Bronchial epithelial cell (primary cell): ENCODE results near the gene TOM1L2. TPM values are rescaled to one million over a fixed set of nuclear protein-coding genes. Genes with fewer than 3 reads are reported as not detected.

ENCODE experiments used
- DNase-seq: peaks from one replicate; pipeline ENCODE4 v3.0.0-alpha.2; 2010; ENCODE audit warnings: low read depth
- FAIRE-seq: peaks from 2 replicates; lab custom pipeline; 2011; peaks lifted over from hg19 to GRCh38; lab: Jason Lieb, UNC
- H3K27me3 ChIP-seq: 2 replicates; pipeline ENCODE4 v1.5.1; 2011; ENCODE audit warnings: low read length; ENCODE audit not compliant: control insufficient read depth, insufficient read depth
- H3K36me3 ChIP-seq: 2 replicates; pipeline ENCODE4 v1.5.1; 2011; ENCODE audit warnings: low read length; ENCODE audit not compliant: control insufficient read depth, insufficient read depth
- H3K4me3 ChIP-seq: 2 replicates; pipeline ENCODE4 v1.5.1; 2011; ENCODE audit warnings: mild to moderate bottlenecking, low read depth, low read length, control low read depth
- total RNA-seq: library from RNA; depleted of rRNA; stranded (reverse); fragments of >200 nt; gene quantifications from 2 replicates; pipeline ENCODE4 v1.2.1, GENCODE V29; 2014
- TF ChIP-seq, protein P1 (sequence below): IDR thresholded peaks from 2 replicates; pipeline ENCODE4 v1.5.1; 2011; ENCODE audit warnings: mild to moderate bottlenecking, moderate library complexity, low read length, control low read depth, inconsistent platforms; ENCODE audit not compliant: insufficient read depth, severe bottlenecking

Gene TOM1L2
- total RNA-seq, 1 donor from 2014 or later: 12.4 TPM

DNA sequence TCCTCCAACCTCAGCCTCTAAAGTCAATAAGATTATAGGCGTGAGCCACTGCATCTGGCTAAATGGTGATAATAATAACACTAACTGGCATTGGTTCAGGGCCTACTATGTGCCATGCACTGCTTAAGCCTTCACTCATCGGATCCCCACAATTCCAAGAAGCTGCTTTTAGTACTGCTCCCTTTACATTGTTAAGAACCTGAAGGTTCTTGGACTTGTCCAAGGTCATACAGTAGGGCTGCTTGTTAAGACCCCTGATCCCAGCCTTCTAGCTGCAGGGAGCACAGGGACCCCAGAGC lies 142.0 kb downstream of the TOM1L2 start:
- TF ChIP-seq, protein P1, sequence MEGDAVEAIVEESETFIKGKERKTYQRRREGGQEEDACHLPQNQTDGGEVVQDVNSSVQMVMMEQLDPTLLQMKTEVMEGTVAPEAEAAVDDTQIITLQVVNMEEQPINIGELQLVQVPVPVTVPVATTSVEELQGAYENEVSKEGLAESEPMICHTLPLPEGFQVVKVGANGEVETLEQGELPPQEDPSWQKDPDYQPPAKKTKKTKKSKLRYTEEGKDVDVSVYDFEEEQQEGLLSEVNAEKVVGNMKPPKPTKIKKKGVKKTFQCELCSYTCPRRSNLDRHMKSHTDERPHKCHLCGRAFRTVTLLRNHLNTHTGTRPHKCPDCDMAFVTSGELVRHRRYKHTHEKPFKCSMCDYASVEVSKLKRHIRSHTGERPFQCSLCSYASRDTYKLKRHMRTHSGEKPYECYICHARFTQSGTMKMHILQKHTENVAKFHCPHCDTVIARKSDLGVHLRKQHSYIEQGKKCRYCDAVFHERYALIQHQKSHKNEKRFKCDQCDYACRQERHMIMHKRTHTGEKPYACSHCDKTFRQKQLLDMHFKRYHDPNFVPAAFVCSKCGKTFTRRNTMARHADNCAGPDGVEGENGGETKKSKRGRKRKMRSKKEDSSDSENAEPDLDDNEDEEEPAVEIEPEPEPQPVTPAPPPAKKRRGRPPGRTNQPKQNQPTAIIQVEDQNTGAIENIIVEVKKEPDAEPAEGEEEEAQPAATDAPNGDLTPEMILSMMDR: no peak
- DNase-seq (no peak), FAIRE-seq (no peak)
- H3K4me3 ChIP-seq: no peak overlapping the region
- peaks cover 29% of the 10 kb centered on the region for H3K36me3 ChIP-seq
- H3K27me3 ChIP-seq: no peaks in the 10 kb centered on the region

DNA sequence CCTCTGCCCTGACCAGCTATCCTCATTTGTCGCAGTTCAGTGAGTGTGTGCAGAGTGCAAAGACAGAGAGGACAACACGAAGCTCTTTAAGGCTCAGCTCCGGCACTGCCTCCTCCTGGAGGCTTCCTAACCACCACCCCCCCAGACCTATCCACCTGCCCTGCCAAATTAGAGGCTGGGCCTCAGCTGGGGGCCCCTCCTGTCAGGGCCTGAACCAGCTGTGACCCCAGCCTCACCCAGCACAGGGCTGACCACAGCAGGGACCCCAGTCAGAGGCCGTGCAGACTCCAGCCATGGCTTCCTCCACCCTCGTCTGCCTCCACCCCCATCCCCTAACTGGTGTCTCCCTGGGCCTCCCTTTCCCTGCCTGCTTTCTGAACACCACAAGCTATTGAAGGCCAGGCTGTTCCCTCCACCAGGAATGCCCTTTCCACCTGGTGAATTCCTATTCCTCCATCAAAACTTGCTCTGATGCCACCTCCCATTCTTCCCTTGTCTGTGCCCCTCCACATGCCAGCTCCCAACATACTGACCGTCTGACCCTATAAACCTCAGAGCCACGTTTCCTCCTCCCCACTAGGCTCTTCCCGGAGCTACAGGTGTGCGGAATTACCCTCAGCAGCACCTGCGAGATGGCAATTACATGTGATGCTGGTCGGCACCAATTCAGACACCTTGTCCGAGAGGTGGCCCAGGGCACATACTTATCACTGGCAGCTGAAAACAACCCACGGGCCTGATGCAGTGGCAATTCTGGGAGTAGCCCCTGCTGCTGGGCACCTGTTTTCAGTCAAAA lies 144.2 kb downstream of the TOM1L2 start:
- Histone ChIP-seq H3K4me3 (no peak overlapping the region), H3K27me3 (no peaks in the 10 kb centered on the region), H3K36me3 (peaks cover 26% of the 10 kb centered on the region)
- TF ChIP-seq, protein P1: no peak
- DNase-seq: no peak
- FAIRE-seq: no peak

DNA sequence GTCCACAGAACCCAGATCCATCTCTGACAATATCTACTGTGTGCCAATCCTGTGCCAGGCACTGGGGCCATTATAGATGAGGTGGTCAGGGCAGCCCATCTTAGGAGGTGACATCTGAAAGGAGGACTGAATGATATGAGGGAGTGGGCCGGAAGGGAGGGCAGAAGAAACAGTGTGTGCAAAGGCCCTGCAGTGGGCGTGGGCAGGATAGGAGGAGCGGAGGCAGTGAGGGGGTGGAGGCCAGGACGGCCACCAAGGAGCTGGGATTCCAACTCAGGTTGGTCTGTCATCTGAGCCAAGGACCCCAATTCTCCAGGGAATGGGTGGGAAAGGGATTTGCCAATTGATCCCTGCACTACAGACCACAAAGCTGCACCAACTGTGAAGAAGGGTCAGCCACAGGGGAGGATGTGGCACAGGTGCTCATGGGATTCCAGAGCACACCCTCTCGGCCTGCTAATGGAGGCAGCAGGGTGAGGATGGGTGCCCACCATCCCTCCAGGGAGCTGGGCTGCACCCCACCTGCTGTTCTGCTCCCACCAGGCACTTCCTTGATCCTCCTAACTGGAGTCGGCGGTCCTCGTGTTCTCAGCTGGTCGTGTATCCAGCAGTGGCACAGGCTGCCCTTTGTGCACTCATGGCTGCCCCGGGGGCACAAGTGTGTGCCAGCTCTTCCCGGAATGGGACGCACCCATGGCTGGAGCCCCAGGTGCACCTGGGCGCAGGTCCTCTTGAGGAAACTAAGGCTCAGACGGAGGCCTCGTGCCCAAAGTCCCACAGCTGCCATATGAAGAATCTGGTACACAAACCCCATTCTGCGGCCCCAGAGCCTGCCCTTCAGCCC lies 145.0 kb downstream of the TOM1L2 start:
- H3K27me3 ChIP-seq: no peaks in the 10 kb centered on the region
- TF ChIP-seq, protein P1: no peak
- no peak overlapping the region for H3K4me3 ChIP-seq
- DNase-seq (no peak), FAIRE-seq (no peak)
- H3K36me3 ChIP-seq: peaks cover 27% of the 10 kb centered on the region

DNA sequence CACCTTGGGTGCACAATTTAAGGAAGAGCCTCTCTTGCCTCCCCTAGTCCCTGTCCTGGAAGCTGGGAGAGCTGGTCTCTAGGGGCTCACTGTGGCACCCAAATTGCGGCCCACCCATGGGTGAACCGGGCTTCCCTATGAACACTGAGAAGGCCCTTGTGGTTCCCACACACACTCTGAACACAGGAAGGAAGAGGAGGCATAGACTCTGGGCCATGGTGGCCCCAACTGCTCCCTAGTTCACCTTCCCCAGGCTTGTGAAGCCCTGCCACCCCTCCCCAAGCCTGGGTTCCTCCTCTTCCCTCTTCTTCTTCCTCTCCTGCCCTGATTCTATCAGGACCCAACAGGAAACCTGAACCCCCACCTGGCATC lies 145.9 kb downstream of the TOM1L2 start:
- TF ChIP-seq, protein P1: no peak
- DNase-seq (no peak), FAIRE-seq (no peak)
- no peak overlapping the region for H3K4me3 ChIP-seq
- no peaks in the 10 kb centered on the region for H3K27me3 ChIP-seq
- peaks cover 21% of the 10 kb centered on the region for H3K36me3 ChIP-seq

DNA sequence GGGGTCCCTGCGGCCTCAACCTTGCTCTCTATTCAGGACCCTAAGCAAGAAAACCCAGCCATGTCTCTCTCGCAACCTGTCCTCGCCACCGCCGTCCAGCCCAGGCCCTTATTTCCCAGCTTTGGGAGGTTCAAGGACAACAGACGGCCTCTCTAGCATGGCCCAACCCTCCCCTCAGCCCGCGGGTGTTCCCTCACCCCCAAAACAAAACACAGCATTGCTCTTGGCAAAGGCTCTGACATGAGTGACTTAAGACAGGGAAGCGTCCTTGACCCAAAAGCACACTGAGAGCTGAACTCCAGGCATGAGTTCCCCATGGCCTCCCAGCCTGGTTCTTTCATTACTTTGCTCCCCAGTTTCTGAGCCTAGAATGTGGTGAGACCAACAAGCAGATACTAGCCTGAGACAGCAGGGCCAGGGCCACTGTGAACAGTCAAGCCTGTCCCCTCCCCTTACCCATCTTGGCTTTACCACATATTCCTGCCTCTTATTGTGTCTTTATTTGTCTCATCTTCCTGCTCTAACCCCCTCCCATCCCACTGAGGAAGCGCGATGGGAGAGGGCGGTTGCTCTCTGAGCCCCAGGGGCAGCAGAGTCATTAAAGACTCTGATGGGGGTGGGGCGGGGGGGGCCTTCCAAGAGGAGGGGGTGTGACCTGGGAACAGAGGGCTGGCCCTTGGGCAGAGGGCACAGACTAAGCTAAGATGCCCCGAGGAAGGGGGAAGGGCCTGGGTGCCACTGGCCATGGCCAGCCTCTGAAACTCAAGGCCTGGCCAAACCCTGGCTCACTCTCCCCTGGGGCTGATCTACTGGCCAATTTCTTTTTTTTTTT lies 147.2 kb downstream of the TOM1L2 start:
- no peak overlapping the region for H3K4me3 ChIP-seq
- H3K36me3 ChIP-seq: peaks cover 21% of the 10 kb centered on the region
- DNase-seq (no peak), FAIRE-seq (no peak)
- TF ChIP-seq, protein P1: no peak
- no peaks in the 10 kb centered on the region for H3K27me3 ChIP-seq
